NCI-H82 (cell line): ENCODE data around the gene PATL2.
"Not testable (repeated sequence)": the region's sequence is repeated elsewhere in the genome, so short reads cannot be mapped to it uniquely, and the experiment has no call there.

Experiments
- DNase-seq: peaks from one replicate; lab custom pipeline; 2025; lab: John Stamatoyannopoulos, UW

Gene PATL2

DNA sequence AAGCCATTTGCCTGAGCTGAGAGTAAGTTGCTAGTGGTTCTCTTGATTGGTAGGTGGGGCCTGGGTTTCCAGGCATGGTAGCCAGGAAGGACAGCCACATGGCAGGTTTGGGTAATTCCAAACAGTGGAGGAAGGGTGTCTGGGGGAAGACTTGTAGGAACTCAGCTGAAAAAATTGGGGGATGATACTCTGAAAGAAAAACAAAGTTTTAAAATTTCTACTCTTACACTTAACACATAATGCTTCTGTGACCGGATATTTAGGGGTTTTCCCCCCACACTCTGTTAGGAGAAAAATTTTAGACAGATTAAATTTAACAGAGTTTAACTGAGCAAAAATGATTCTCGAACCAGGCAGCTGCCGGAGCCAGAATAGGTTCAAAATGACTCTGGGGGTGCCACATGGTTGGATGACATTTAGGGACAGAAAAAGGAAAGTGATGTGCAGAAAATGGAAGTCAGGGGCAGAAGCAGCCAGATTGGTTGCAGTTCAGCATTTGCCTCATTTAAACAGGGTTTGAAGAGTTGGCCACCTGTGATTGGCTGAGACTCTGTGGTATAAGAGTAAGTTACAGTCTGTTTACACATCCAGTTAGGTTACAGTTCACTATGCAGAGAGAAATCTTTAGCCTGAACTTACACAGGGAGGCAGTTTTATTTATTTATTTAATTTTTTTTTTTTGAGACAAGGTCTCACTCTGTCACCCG is 8.3 kb upstream of the PATL2 start:
- DNase-seq = peak; percentile 5

DNA sequence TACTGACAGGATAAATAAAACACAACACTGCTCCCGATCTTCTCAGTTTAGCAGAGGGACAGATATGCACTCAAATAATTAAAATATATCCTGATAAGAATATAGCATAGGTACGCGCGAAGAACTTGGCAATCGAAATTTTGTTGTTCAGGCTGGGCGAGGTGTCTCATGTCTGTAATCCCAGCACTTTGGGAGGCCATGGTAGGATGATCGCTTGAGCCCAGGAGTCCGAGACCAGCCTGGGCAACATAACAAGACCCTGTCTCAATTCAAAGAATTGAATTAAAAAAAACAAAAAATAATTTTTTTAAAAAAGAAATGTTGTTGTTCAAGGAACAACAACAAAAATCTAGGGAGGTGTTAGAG is 7.8 kb upstream of the PATL2 start:
- DNase-seq = no peak

DNA sequence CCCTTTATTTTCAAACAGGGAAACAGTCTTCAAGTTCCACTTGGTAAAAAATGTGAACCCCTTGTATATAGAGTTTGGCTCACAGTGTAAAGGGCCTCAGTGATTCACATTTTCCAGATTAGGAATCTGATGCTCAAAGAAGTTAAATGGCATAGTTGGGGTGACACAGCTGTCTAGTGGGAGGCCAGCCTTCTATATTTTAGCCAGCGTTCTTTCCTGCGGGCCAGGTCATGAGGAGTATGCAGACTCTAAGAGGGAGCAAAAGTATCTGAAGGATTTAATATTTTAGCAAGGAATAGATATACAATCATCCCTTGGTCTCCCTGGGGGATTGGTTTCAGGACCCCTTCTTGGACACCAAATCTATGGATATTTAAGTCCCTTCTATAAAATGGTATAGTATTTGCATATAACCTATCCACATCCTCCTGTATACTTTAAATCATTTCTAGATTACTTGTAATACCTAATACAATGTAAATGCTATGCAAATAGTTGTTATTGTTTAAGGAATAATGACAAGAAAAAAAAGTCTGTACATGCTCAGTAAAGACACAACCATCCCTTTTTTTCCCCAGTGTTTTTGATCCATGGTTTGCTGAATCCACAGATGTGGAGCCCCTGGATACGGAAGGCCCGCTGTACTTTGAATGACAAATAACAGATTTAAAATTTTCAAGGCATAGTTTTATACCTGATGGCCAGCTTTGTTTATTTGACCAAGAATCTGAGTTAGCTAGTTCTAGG is 7.2 kb upstream of the PATL2 start:
- no peak for DNase-seq

DNA sequence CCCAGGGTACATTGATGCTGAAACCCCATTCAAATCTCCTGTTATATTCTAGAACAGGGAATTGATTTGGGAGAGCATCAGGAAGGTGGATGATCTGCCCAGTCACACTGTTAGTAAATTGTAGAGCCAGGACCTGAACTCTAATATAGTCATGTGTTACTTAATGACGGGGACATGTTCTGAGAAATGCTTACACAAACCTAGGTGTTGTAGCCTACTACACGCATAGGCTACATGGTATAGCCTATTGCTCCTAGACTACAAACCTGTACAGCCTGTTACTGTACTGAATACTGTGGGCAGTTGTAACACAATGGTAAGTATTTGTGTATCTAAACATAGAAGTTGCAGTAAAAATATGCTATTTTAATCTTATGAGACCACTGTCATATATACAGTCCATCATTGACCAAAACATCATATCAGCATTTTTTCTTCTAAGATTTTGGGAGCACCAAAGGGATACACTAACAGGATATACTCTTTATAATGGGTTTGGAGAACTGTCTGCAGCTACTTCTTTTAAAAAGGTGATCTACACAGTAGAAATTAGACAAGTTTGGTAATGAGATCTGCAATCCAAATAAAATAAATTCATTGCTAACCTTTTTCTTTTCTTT is 6.0 kb upstream of the PATL2 start:
- no peak for DNase-seq

DNA sequence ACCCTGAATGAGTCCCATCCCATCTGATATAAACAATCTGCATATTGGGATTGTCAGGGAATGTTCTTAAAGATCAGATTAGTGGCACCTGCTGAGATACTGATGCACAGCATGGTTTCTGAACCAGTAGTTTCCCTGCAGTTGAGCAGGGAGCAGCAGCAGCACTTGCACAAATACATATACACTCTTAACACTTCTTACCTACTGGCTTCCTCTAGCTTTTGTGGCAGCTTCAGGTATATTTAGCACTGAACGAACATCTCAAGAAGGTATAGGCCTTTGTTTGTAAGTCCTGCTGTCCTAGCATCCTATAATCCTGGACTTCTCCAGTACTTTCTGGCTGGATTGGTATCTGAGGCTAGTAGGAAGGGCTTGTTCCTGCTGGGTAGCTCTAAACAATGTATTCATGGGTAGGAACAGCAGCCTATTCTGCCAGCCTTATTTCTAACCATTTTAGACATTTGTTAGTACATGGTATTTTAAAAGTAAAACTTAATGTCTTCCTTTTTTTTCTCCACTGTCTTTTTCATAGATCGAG is 4.7 kb upstream of the PATL2 start:
- no peak for DNase-seq

DNA sequence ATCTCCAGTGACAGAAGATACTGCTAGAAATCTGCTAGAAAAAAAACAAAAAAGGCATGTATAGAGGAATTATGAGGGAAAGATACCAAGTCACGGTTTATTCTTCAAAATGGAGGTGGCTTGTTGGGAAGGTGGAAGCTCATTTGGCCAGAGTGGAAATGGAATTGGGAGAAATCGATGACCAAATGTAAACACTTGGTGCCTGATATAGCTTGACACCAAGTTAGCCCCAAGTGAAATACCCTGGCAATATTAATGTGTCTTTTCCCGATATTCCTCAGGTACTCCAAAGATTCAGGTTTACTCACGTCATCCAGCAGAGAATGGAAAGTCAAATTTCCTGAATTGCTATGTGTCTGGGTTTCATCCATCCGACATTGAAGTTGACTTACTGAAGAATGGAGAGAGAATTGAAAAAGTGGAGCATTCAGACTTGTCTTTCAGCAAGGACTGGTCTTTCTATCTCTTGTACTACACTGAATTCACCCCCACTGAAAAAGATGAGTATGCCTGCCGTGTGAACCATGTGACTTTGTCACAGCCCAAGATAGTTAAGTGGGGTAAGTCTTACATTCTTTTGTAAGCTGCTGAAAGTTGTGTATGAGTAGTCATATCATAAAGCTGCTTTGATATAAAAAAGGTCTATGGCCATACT is 4.1 kb upstream of the PATL2 start:
- DNase-seq = no peak

DNA sequence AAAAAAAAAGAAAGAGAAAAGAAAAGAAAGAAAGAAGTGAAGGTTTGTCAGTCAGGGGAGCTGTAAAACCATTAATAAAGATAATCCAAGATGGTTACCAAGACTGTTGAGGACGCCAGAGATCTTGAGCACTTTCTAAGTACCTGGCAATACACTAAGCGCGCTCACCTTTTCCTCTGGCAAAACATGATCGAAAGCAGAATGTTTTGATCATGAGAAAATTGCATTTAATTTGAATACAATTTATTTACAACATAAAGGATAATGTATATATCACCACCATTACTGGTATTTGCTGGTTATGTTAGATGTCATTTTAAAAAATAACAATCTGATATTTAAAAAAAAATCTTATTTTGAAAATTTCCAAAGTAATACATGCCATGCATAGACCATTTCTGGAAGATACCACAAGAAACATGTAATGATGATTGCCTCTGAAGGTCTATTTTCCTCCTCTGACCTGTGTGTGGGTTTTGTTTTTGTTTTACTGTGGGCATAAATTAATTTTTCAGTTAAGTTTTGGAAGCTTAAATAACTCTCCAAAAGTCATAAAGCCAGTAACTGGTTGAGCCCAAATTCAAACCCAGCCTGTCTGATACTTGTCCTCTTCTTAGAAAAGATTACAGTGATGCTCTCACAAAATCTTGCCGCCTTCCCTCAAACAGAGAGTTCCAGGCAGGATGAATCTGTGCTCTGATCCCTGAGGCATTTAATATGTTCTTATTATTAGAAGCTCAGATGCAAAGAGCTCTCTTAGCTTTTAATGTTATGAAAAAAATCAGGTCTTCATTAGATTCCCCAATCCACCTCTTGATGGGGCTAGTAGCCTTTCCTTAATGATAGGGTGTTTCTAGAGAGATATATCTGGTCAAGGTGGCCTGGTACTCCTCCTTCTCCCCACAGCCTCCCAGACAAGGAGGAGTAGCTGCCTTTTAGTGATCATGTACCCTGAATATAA is 2.2 kb upstream of the PATL2 start:
- peak; percentile 34 for DNase-seq

DNA sequence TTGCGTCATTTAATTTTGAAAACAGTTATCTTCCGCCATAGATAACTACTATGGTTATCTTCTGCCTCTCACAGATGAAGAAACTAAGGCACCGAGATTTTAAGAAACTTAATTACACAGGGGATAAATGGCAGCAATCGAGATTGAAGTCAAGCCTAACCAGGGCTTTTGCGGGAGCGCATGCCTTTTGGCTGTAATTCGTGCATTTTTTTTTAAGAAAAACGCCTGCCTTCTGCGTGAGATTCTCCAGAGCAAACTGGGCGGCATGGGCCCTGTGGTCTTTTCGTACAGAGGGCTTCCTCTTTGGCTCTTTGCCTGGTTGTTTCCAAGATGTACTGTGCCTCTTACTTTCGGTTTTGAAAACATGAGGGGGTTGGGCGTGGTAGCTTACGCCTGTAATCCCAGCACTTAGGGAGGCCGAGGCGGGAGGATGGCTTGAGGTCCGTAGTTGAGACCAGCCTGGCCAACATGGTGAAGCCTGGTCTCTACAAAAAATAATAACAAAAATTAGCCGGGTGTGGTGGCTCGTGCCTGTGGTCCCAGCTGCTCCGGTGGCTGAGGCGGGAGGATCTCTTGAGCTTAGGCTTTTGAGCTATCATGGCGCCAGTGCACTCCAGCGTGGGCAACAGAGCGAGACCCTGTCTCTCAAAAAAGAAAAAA is 1.4 kb upstream of the PATL2 start:
- peak; percentile 21 for DNase-seq

DNA sequence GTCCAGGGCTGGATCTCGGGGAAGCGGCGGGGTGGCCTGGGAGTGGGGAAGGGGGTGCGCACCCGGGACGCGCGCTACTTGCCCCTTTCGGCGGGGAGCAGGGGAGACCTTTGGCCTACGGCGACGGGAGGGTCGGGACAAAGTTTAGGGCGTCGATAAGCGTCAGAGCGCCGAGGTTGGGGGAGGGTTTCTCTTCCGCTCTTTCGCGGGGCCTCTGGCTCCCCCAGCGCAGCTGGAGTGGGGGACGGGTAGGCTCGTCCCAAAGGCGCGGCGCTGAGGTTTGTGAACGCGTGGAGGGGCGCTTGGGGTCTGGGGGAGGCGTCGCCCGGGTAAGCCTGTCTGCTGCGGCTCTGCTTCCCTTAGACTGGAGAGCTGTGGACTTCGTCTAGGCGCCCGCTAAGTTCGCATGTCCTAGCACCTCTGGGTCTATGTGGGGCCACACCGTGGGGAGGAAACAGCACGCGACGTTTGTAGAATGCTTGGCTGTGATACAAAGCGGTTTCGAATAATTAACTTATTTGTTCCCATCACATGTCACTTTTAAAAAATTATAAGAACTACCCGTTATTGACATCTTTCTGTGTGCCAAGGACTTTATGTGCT is 721 bp upstream of the PATL2 start:
- DNase-seq = peak; percentile 66

DNA sequence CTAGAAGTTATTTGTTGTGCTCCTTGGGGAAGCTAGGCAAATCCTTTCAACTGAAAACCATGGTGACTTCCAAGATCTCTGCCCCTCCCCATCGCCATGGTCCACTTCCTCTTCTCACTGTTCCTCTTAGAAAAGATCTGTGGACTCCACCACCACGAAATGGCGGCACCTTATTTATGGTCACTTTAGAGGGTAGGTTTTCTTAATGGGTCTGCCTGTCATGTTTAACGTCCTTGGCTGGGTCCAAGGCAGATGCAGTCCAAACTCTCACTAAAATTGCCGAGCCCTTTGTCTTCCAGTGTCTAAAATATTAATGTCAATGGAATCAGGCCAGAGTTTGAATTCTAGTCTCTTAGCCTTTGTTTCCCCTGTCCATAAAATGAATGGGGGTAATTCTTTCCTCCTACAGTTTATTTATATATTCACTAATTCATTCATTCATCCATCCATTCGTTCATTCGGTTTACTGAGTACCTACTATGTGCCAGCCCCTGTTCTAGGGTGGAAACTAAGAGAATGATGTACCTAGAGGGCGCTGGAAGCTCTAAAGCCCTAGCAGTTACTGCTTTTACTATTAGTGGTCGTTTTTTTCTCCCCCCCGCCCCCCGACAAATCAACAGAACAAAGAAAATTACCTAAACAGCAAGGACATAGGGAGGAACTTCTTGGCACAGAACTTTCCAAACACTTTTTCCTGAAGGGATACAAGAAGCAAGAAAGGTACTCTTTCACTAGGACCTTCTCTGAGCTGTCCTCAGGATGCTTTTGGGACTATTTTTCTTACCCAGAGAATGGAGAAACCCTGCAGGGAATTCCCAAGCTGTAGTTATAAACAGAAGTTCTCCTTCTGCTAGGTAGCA is 657 bp downstream of the PATL2 start:
- DNase-seq = no peak

DNA sequence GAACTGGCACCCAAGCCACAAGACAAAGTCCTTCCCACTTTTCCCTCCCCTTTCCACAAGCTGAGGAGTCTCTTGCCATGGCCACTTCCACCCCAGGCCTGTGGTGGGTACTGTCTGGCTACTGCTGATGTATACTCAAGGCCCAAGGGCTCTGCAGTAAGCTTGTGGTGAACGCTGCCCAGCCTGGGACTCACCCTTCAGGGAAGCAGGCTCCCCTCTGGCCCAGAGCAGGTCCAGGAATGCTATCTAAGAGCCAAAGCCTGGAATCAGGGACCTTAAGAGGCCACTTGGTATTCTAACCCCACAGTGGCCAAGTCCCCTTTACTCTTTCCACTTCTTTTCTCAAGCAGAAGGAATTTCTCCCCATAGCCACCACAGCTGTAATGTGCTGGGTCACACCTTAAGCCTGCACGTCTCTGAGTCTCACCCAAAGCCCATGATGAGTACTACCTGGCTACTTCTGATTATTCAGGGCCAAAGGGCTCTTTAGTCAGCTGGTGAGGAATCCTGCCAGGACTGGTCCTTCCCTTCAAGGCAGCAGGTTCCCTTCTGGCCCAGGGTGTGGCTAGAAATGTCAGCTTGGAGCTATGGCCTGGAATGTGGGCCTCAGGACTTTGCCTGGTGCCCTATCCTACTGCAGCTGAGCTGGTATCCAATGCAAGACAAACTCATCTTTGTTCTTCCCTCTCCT is 4.0 kb downstream of the PATL2 start:
- DNase-seq = no peak

DNA sequence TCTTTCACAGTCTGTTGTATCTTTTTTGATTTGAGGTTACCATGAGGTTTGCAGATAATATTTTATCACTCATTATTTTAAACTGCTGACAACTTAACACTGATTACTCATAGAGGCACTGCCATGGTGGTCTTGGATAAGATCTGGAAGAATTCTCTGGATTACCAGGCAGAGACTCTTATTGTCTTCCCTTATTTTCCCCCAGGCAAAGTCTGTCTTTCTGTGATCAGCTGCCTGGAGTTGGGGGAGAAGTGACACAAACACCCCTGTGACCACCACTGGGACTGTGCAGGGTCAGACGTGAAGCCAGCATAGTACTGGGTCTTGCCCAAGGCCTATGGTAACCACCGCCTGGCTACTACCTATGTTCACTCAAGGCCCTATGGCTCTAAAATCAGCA is 4.7 kb downstream of the PATL2 start:
- no peak for DNase-seq

DNA sequence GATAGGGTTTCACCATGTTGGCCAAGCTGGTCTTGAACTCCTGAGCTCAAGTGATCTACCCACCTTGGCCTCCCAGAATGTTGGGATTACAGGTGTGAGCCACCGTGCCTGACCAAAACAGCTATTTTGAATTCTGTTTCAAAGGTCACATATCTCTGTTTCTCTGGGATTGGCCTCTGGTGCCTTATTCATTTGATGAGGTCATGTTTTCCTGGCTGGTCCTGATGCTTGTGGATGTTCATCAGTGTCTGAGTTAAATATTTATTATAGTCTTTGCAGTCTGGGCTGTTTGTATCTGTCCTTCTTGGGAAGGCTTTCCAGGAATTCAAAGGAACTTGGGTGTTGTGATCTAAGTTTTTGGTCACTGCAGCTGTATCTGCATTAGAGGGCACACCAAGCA is 5.1 kb downstream of the PATL2 start:
- no peak for DNase-seq

DNA sequence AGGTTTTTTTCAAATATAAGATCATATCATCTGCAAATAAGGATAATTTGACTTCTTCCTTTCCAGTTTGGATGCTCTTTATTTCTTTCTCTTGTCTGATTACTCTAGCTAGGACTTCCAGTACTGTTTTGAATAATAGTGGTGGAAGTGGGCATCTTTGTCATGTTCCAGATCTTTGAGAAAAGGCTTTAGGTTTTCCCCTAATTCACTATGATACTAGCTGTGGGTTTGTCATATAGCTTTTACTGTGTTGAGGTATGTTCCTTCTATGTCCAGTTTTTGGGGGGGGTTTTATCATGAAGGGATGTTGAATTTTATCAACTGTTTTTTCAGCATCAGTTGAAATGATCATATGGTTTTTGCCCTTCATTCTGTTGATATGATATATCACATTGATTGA is 10.4 kb downstream of the PATL2 start:
- DNase-seq = not testable (repeated sequence)

DNA sequence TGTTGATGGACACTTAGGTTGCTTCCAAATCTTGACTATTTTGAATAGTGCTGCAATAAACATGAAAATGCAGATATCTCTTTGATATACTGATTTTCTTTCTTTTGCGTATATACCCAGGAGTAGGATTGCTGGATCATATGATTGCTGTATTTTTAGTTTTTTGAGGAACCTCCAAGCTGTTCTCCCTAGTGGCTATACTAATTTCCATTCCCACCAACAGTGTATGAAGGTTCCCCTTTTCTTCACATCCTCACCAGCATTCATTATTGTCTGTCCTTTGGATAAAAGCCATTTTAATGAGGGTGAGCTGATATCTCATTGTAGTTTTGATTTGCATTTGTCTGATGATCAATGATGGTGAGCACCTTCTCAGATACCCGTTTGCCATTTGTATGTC is 12.5 kb downstream of the PATL2 start:
- DNase-seq = no peak

DNA sequence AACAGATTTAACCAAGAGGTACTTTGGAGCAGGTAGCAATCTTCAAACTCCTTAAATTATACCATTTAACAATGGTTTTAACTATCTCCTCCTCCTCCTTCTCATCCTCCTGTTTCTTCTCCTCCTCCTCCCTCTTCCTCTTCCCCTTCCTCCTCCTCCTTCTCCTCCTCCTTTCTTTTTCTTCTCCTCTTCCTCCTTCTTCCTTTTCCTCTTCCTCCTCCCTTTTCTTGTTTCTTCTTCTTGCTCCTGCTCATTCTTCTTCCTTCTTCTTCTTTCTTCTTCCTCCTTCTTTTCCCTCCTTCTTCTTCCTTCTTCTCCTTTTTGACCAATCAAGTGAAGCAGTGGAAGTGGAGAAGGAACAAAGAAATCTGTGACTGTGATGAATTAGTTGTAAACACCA is 14.1 kb downstream of the PATL2 start:
- DNase-seq = no peak

DNA sequence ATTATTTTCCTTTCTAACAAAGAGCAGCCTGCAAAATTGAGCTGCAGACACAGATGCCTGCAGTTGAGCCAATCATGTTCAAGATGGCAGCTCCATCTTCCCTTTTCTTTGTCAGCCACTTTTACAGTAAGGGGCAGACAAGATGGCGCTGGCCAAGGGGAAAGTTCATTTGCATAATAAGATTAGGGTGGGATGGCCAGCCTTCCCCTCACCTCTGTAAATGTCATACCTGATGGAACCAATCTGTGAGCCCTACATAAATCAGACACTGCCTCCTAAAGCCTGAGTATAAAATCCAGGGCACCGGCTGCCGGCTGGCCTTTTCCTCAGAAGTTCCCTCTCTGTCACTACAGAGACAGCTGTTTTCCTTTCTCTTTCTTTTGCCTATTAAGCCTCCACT is 15.8 kb downstream of the PATL2 start:
- DNase-seq = peak; percentile 92

DNA sequence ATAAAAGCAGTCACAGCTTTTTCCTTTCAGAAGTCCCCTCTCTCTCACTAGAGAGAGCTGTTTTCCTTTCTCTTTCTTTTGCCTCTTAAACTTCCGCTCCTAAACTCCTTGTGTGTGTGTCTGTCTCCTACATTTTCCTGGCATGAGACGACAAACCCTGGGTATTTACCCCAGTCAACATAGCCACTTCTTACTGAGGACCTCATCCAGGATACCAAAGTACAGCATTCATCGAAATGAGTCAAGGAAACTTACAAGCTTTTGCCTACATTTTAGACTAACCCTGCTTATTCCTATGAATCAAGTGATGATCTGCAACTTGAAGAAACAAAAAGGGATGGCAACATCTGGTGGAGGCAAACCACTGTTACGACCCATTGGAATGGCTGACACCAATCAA is 16.7 kb downstream of the PATL2 start:
- DNase-seq = no peak

DNA sequence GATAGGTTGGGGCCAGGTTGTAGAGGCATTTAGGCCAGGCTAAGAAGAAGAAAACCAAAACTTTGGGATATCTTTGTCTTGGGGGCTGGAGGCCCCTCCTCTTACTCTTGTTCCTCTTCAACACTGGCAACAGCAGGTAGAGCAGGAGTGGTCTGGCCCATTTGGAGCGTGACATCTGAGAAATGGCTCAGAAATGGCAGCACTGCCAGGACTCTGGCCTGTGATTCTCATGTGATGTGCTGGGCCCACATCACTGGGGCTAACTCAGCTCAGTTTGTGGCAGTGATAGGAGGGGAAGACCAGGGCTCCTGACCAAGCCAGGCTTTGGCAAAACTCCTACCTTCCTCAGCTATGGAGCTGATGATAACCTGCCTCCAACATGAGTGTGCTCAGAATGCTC is 18.5 kb downstream of the PATL2 start:
- DNase-seq = no peak
